HL-60/S4 treated with retinoic acid at 250 ng/mL for 4 days and 3 days (cell line): ENCODE data around the gene MAST4.

Experiments used
- in situ Hi-C: fragments of 300-500 bp; cut with MboI; formaldehyde crosslinking; loops from 2 replicates; pipeline ENCODE4 v1.7.0; 2022; ENCODE audit warnings: low sequenced_read_pairs

MAST4 gene

GRCh38 chr5:66894480-66895240 lies 298.5 kb downstream of the MAST4 start:
- in situ Hi-C loops: no loop called here

GRCh38 chr5:66896171-66896570 lies 300.0 kb downstream of the MAST4 start:
- in situ Hi-C loops: no loop called here

GRCh38 chr5:66897356-66897755 lies 301.2 kb downstream of the MAST4 start:
- in situ Hi-C loops: no loop called here

- in situ Hi-C loops: no loop called here
Measured at GRCh38 chr5:66898241-66898995, 302.2 kb downstream of the MAST4 start.

GRCh38 chr5:66903218-66903617 lies 307.0 kb downstream of the MAST4 start:
- in situ Hi-C loops: no loop called here

GRCh38 chr5:66903709-66904108 lies 307.5 kb downstream of the MAST4 start:
- in situ Hi-C loops: no loop called here

- in situ Hi-C loops: no loop called here
Measured at GRCh38 chr5:66904189-66904588, 308.0 kb downstream of the MAST4 start.

- in situ Hi-C loops: no loop called here
Measured at GRCh38 chr5:66906021-66906420, 309.8 kb downstream of the MAST4 start.

GRCh38 chr5:66908230-66908629 lies 312.0 kb downstream of the MAST4 start:
- in situ Hi-C loops: no loop called here

GRCh38 chr5:66909364-66909763 lies 313.2 kb downstream of the MAST4 start:
- in situ Hi-C loops: no loop called here

GRCh38 chr5:66912787-66913186 lies 316.6 kb downstream of the MAST4 start:
- in situ Hi-C loops: no loop called here

GRCh38 chr5:66915531-66915930 lies 319.3 kb downstream of the MAST4 start:
- in situ Hi-C loops: no loop called here

- in situ Hi-C loops: no loop called here
Measured at GRCh38 chr5:66922881-66923280, 326.7 kb downstream of the MAST4 start.

- in situ Hi-C loops: no loop called here
Measured at GRCh38 chr5:66923457-66923856, 327.3 kb downstream of the MAST4 start.

GRCh38 chr5:66923922-66924321 lies 327.7 kb downstream of the MAST4 start:
- in situ Hi-C loops: no loop called here

GRCh38 chr5:66927140-66927539 lies 330.9 kb downstream of the MAST4 start:
- in situ Hi-C loops: no loop called here

- in situ Hi-C loops: no loop called here
Measured at GRCh38 chr5:66929281-66929680, 333.1 kb downstream of the MAST4 start.

GRCh38 chr5:66929995-66930394 lies 333.8 kb downstream of the MAST4 start:
- in situ Hi-C loops: no loop called here

- in situ Hi-C loops: no loop called here
Measured at GRCh38 chr5:66931651-66932050, 335.5 kb downstream of the MAST4 start.

- in situ Hi-C loops: no loop called here
Measured at GRCh38 chr5:66932457-66932856, 336.3 kb downstream of the MAST4 start.

- in situ Hi-C loops: no loop called here
Measured at GRCh38 chr5:66933066-66933465, 336.9 kb downstream of the MAST4 start.

- in situ Hi-C loops: no loop called here
Measured at GRCh38 chr5:66939094-66939493, 342.9 kb downstream of the MAST4 start.
